ENCODE results near the gene NOL11. TPM values are rescaled to one million over a fixed set of nuclear protein-coding genes. Genes with fewer than 3 reads are reported as not detected.
"Not testable (repeated sequence)": the region's sequence is repeated elsewhere in the genome, so short reads cannot be mapped to it uniquely, and the experiment has no call there.

The NOL11 gene
- total RNA-seq, 1 donor from 2014 or later, result 118 TPM

GRCh38 chr17:67689534-67690177 lies 28.1 kb upstream of the NOL11 start:
- no peak overlapping the region for H3K4me3 Mint-ChIP-seq
- peak; percentile 87 for DNase-seq
- H3K36me3 Mint-ChIP-seq (ENCODE audit: low read depth), result peaks cover 10% of the 10 kb centered on the region
- H3K27me3 Mint-ChIP-seq, result no peaks in the 10 kb centered on the region
- intact Hi-C loops (cut with micrococcal nuclease), result loop anchor here (1.0 to 2.0 kb wide), 2 partner anchors 215 to 315 kb away; no protein-coding TSS in a partner anchor
- H3K9me3 Mint-ChIP-seq, result no peaks in the 10 kb centered on the region
- H3K27ac Mint-ChIP-seq, result no peak overlapping the region
- peaks cover 4% of the 10 kb centered on the region for H3K4me1 Mint-ChIP-seq

GRCh38 chr17:67693811-67694210 lies 23.9 kb upstream of the NOL11 start:
- Mint-ChIP-seq H3K27ac (no peak overlapping the region), H3K27me3 (no peaks in the 10 kb centered on the region)

GRCh38 chr17:67696347-67696746 lies 21.4 kb upstream of the NOL11 start:
- DNase-seq, result no peak
- H3K27me3 Mint-ChIP-seq, result peaks cover 3% of the 10 kb centered on the region
- peaks cover 8% of the 10 kb centered on the region for H3K36me3 Mint-ChIP-seq (ENCODE audit: low read depth)
- no peaks in the 10 kb centered on the region for H3K4me1 Mint-ChIP-seq
- H3K4me3 Mint-ChIP-seq, result no peak overlapping the region
- H3K9me3 Mint-ChIP-seq, result no peaks in the 10 kb centered on the region
- H3K27ac Mint-ChIP-seq, result no peak overlapping the region
- intact Hi-C loops (cut with micrococcal nuclease), result no loop called here

More at GRCh38 chr17:67693811-67694210, 23.9 kb upstream of the NOL11 start:
- H3K36me3 Mint-ChIP-seq (ENCODE audit: low read depth), result peaks cover 8% of the 10 kb centered on the region
- intact Hi-C loops (cut with micrococcal nuclease), result no loop called here
- H3K4me3 Mint-ChIP-seq, result no peak overlapping the region
- DNase-seq, result no peak
- peaks cover 4% of the 10 kb centered on the region for H3K4me1 Mint-ChIP-seq
- H3K9me3 Mint-ChIP-seq, result no peaks in the 10 kb centered on the region

- intact Hi-C loops (cut with micrococcal nuclease), result no loop called here
- H3K9me3 Mint-ChIP-seq, result no peaks in the 10 kb centered on the region
- no peak overlapping the region for H3K27ac Mint-ChIP-seq
These were observed 20.8 kb upstream of the NOL11 start for GRCh38 chr17:67696853-67697498.

GRCh38 chr17:67700037-67700724 lies 17.6 kb upstream of the NOL11 start:
- Mint-ChIP-seq H3K9me3 (no peaks in the 10 kb centered on the region), H3K27me3 (peaks cover 7% of the 10 kb centered on the region), H3K36me3 (ENCODE audit: low read depth) (no peaks in the 10 kb centered on the region), H3K27ac (no peak overlapping the region), H3K4me1 (no peaks in the 10 kb centered on the region), H3K4me3 (no peak overlapping the region)
- intact Hi-C loops (cut with micrococcal nuclease), result no loop called here
- DNase-seq, result no peak

More at GRCh38 chr17:67696853-67697498, 20.8 kb upstream of the NOL11 start:
- Mint-ChIP-seq H3K36me3 (ENCODE audit: low read depth) (peaks cover 8% of the 10 kb centered on the region), H3K27me3 (peaks cover 5% of the 10 kb centered on the region), H3K4me1 (no peaks in the 10 kb centered on the region), H3K4me3 (no peak overlapping the region)
- no peak for DNase-seq

- no peak overlapping the region for H3K27ac Mint-ChIP-seq
- intact Hi-C loops (cut with micrococcal nuclease), result no loop called here
- H3K9me3 Mint-ChIP-seq, result no peaks in the 10 kb centered on the region
- DNase-seq, result no peak
- H3K36me3 Mint-ChIP-seq (ENCODE audit: low read depth), result no peaks in the 10 kb centered on the region
- no peaks in the 10 kb centered on the region for H3K4me1 Mint-ChIP-seq
- no peak overlapping the region for H3K4me3 Mint-ChIP-seq
- peaks cover 7% of the 10 kb centered on the region for H3K27me3 Mint-ChIP-seq
These were observed 17.0 kb upstream of the NOL11 start for GRCh38 chr17:67700725-67701119.

- H3K4me3 Mint-ChIP-seq; H3K4me1 Mint-ChIP-seq; H3K27me3 Mint-ChIP-seq; H3K27ac Mint-ChIP-seq; intact Hi-C loops (cut with micrococcal nuclease); DNase-seq; H3K36me3 Mint-ChIP-seq (ENCODE audit: low read depth); H3K9me3 Mint-ChIP-seq: not testable (repeated sequence)
These were observed 14.9 kb upstream of the NOL11 start for GRCh38 chr17:67702861-67703260.

- intact Hi-C loops (cut with micrococcal nuclease), result no loop called here
- Mint-ChIP-seq H3K36me3 (ENCODE audit: low read depth) (no peaks in the 10 kb centered on the region), H3K27me3 (peaks cover 3% of the 10 kb centered on the region), H3K27ac (no peak overlapping the region), H3K4me1 (no peaks in the 10 kb centered on the region), H3K4me3 (no peak overlapping the region), H3K9me3 (no peaks in the 10 kb centered on the region)
- no peak for DNase-seq
These were observed 10.3 kb upstream of the NOL11 start for GRCh38 chr17:67707442-67707841.

GRCh38 chr17:67708378-67708777 lies 9.4 kb upstream of the NOL11 start:
- Mint-ChIP-seq H3K4me1 (no peaks in the 10 kb centered on the region), H3K27me3 (peaks cover 7% of the 10 kb centered on the region), H3K36me3 (ENCODE audit: low read depth) (no peaks in the 10 kb centered on the region), H3K27ac (no peak overlapping the region), H3K9me3 (peaks cover 5% of the 10 kb centered on the region), H3K4me3 (no peak overlapping the region)
- intact Hi-C loops (cut with micrococcal nuclease), result no loop called here
- DNase-seq, result no peak

GRCh38 chr17:67711916-67712315 lies 5.8 kb upstream of the NOL11 start:
- no peaks in the 10 kb centered on the region for H3K36me3 Mint-ChIP-seq (ENCODE audit: low read depth)
- peaks cover 5% of the 10 kb centered on the region for H3K9me3 Mint-ChIP-seq
- intact Hi-C loops (cut with micrococcal nuclease), result no loop called here
- no peak overlapping the region for H3K4me3 Mint-ChIP-seq
- H3K27me3 Mint-ChIP-seq, result peaks cover 4% of the 10 kb centered on the region
- H3K27ac Mint-ChIP-seq, result no peak overlapping the region
- peaks cover 5% of the 10 kb centered on the region for H3K4me1 Mint-ChIP-seq
- DNase-seq, result no peak

GRCh38 chr17:67712375-67712774 lies 5.4 kb upstream of the NOL11 start:
- intact Hi-C loops (cut with micrococcal nuclease), result no loop called here

GRCh38 chr17:67713169-67713568 lies 4.6 kb upstream of the NOL11 start:
- H3K4me1 Mint-ChIP-seq, result peaks cover 8% of the 10 kb centered on the region

More at GRCh38 chr17:67712375-67712774, 5.4 kb upstream of the NOL11 start:
- H3K36me3 Mint-ChIP-seq (ENCODE audit: low read depth), result no peaks in the 10 kb centered on the region
- H3K27me3 Mint-ChIP-seq, result peaks cover 4% of the 10 kb centered on the region
- H3K9me3 Mint-ChIP-seq, result peaks cover 5% of the 10 kb centered on the region
- DNase-seq, result no peak
- H3K4me1 Mint-ChIP-seq, result peaks cover 8% of the 10 kb centered on the region
- no peak overlapping the region for H3K27ac Mint-ChIP-seq
- no peak overlapping the region for H3K4me3 Mint-ChIP-seq

GRCh38 chr17:67716405-67716798 lies 1.3 kb upstream of the NOL11 start:
- intact Hi-C loops (cut with micrococcal nuclease), result loop anchor here (5.0 kb wide), 1 partner anchor 321 kb away; the partner anchor contains the start of gene KPNA2
- Mint-ChIP-seq H3K27me3 (peaks cover 4% of the 10 kb centered on the region), H3K27ac (peak overlapping the region; percentile 67), H3K36me3 (ENCODE audit: low read depth) (peaks cover 16% of the 10 kb centered on the region), H3K4me1 (peaks cover 14% of the 10 kb centered on the region), H3K9me3 (peaks cover 5% of the 10 kb centered on the region), H3K4me3 (no peak overlapping the region)
- DNase-seq, result no peak

More at GRCh38 chr17:67713169-67713568, 4.6 kb upstream of the NOL11 start:
- Mint-ChIP-seq H3K9me3 (peaks cover 5% of the 10 kb centered on the region), H3K4me3 (no peak overlapping the region), H3K36me3 (ENCODE audit: low read depth) (peaks cover 3% of the 10 kb centered on the region), H3K27me3 (peaks cover 4% of the 10 kb centered on the region), H3K27ac (no peak overlapping the region)
- DNase-seq, result no peak
- intact Hi-C loops (cut with micrococcal nuclease), result no loop called here

GRCh38 chr17:67717192-67717623 lies 528 bp upstream of the NOL11 start:
- Mint-ChIP-seq H3K36me3 (ENCODE audit: low read depth) (peaks cover 24% of the 10 kb centered on the region), H3K9me3 (peaks cover 5% of the 10 kb centered on the region), H3K27me3 (peaks cover 4% of the 10 kb centered on the region), H3K4me1 (peaks cover 16% of the 10 kb centered on the region), H3K27ac (peak overlapping the region; percentile 96), H3K4me3 (peak overlapping the region; percentile 90)
- no peak for DNase-seq
- intact Hi-C loops (cut with micrococcal nuclease), result loop anchor here (1.0 to 5.0 kb wide), 4 partner anchors 108 to 472 kb away; partner anchors contain the start of genes BPTF, HELZ, KPNA2 and PSMD12

Measured in activated CD4-positive, alpha-beta T cell treated with anti-CD3 and anti-CD28 coated beads, Interleukin-2, amount 10 ng/mL, durations not matched to agents 24 days and 14 days (primary cell).